ENCODE data around the gene MDFIC.

Gene MDFIC

GRCh38 chr7:114957444-114957843 is 35.5 kb downstream of the MDFIC start:
- no peak for FAIRE-seq

DNA sequence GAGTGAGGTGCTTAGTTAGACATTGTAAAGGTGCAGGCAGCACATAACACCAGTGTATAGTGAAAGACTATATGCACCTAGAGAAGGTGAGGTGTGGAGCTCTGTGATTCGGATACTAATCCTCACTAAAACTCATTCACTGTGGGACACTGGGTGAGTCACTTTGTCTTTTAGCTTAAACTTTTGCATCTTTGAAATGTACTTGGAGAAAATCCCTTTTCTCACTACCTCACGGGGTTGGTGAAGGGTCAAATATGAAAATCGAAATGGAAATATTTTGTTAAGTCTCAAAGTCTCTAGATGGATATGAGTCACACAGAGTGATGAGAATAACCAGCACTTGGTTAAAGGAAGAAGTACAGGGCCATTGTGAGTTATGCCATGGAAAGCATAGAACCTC is 38.0 kb downstream of the MDFIC start:
- FAIRE-seq: no peak

- no peak for FAIRE-seq
Measured at GRCh38 chr7:114962441-114962840, 40.5 kb downstream of the MDFIC start.

DNA sequence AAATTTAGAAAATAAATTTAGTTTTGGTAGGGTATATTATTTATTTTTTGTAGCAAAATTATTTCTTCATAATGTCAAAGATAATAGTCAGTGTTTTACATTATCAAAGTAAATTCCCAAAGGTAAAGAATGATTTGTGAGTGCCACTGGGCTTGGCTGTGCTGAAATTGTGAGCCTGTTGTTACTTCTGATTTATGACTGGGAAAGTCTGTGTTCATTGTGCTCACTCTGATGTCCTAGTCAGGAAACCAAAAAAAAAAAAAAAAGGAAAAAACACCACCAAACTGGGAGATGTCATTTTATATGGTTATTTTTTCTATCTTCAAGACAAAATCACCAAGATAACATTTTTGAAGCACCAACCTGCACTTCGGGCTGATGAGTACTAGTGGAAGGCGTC is 44.3 kb downstream of the MDFIC start:
- no peak for FAIRE-seq

- no peak for FAIRE-seq
Measured at GRCh38 chr7:114969096-114969495, 47.2 kb downstream of the MDFIC start.

GRCh38 chr7:114970308-114970707 is 48.4 kb downstream of the MDFIC start:
- FAIRE-seq: no peak

DNA sequence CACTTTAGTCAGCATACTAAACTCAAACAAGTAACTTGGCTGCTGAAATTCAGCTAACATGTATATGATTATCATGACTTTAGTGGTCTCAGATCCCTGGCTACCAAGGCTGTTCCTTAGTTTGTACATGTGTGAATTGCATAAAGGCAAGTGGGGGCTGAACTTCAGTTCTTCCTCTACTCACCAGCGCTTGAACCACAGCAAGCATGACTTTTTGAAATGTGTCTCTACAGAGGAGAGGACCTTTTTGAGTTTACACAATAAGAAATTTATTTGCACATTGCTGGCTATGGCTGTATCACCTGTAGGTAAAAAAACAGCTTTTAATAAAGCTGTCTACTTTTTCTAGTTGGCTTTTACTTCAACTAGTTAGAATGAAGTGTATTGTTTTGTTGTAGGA is 48.8 kb downstream of the MDFIC start:
- FAIRE-seq: no peak

GRCh38 chr7:114972567-114972966 is 50.7 kb downstream of the MDFIC start:
- FAIRE-seq: no peak

GRCh38 chr7:114973147-114973546 is 51.3 kb downstream of the MDFIC start:
- FAIRE-seq: no peak

GRCh38 chr7:114975401-114975800 is 53.5 kb downstream of the MDFIC start:
- peak; percentile 88 for FAIRE-seq

GRCh38 chr7:114976666-114977065 is 54.8 kb downstream of the MDFIC start:
- FAIRE-seq: no peak

GRCh38 chr7:114977277-114977676 is 55.4 kb downstream of the MDFIC start:
- FAIRE-seq: no peak

GRCh38 chr7:114979388-114979787 is 57.5 kb downstream of the MDFIC start:
- no peak for FAIRE-seq

DNA sequence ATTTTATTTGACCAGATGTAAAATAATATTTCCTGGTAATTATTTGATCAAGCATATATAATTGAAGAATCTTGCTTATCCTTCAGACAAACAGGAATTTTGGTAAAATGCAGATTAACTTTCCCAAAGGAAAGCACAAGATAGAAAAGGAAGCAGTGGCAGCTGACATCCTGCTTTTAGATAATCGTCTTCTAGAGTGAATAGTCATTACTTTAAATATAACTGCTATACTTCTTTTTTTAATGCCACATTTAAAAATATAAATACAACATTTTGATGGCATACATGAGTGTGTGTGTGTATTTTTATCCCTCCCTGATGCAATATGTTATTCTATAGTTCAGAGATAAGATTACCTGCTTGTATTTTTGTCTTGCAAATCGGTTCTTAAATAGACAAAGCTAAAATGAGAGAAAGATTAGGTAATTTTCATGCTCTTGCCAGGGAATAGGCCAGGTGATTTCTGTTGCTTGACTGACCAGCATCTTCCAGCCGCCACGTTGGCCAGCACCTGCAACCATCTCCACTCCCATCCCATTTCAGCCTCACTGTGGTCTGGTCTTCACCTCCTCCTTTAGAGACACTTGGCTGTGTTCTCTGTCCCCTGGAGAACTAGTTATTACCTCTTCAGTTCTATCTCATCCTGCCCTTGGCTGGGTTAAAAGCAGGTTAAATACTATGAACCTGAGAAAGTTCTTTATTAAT is 58.1 kb downstream of the MDFIC start:
- FAIRE-seq: no peak

DNA sequence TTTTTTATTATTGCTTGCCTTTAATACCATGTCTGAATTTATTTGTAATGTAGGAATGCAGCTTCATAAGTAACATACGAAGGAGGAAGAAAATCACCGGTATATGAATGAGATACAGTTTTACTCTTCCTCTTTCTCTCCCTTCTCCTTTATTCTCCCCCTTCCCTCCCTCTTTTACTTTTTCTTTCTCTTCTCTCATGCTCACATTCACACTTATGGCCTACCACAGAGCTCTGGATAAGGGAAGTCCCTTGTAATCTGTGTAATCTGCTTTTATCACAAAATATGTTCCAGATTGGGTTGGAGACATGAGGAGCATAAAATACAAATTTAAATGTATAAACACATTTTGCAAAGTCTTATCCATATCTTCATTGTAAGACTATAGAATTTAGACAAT is 59.4 kb downstream of the MDFIC start:
- FAIRE-seq: peak; percentile 63

- FAIRE-seq: no peak
Measured at GRCh38 chr7:114985116-114985715, 63.3 kb downstream of the MDFIC start.

GRCh38 chr7:114986190-114987180 is 64.6 kb downstream of the MDFIC start:
- no peak for FAIRE-seq

- FAIRE-seq: no peak
Measured at GRCh38 chr7:114988026-114988425, 66.1 kb downstream of the MDFIC start.

GRCh38 chr7:114988755-114989375 is 67.0 kb downstream of the MDFIC start:
- no peak for FAIRE-seq

DNA sequence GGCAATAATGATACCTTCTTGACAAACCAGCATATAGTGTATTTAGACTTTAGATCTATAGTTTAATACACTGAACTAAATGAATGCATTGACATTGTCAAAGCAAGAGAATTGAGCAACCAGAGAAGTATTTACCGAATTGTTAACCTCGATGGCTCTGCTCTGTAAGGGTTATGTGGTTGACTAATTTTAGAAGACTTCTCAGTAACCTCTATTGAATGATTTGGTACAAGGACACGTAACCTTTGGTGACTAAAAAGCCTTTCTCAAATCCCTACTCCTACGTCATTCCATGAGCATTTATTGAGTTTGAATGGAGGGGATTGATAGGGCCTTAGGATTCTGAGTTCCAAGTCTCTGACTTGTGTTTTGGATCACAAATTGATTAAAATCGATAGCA is 67.6 kb downstream of the MDFIC start:
- no peak for FAIRE-seq

DNA sequence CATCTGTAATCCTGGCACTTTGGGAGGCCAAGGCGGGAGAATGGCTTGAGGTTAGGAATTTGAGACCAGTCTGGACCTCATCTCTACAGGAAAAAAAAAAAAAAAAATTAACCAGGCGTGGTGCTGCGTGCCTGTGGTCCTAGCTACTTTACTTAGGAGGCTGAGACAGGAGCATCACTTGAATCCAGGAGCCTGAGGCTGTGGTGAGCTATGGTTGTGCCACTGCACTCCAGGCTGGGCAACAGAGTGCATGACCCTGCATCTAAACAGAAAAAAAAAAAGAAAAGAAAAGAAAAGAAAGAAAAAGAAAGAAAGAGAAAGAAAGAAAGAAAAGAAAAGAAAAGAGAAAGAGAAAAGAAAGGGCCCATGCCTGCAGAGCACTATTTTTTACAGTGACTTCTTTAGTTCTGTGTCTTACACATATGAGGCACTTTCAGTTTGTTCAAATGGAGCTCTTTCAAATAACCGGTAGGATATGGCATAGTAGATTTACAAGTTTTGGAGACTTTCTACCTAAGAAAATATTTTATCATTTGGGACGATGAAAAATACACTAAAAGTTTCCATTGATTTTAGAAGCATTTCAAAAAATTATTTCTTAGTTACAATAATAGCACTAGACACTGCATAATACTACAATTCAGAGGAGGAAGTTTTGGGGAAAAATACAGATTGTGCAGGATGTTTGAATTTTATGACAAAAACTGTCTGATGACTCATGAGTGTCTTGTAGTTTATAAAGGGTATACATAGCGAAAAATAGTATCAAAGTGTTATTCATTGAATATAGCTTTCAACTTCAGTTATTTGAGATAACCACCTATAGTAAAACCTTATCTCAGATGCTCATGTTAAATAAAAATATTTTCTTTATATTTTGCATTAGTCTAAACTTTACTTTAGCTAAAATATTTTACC is 75.9 kb downstream of the MDFIC start:
- no peak for FAIRE-seq

GRCh38 chr7:115004121-115004520 is 82.2 kb downstream of the MDFIC start:
- FAIRE-seq: no peak
